ENCODE results near the gene GTF2F2.

Gene GTF2F2

GRCh38 chr13:45206340-45206739, 86.0 kb downstream of the GTF2F2 start:
- TF ChIP-seq GATA3 (IDR thresholded peaks at IDR 0.05; ENCODE audit: low read depth, low read length) (no peak), GATA2 (IDR thresholded peaks at IDR 0.05; ENCODE audit: low read depth, low read length) (no peak)

DNA sequence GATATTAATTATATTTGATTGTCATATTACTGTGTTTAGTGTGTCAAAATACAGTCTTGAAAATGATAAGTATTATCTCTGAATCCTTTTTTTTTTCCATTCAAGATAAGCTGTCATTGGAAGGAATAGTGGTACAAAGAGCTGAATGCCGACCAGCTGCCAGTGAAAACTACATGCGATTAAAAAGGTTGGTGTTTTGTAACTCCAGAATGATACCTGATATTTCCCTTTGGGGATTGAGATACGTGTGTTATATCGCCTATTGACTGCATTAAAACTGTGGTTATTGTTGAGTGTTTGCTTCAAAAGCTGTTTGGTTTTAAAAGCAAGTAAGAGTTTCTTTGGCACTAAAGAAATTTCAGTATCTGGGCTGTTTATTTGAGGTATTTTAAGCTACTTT, 87.0 kb downstream of the GTF2F2 start:
- TF ChIP-seq GATA2 (IDR thresholded peaks at IDR 0.05; ENCODE audit: low read depth, low read length) (no peak), GATA3 (IDR thresholded peaks at IDR 0.05; ENCODE audit: low read depth, low read length) (no peak)

GRCh38 chr13:45208132-45208531, 87.8 kb downstream of the GTF2F2 start:
- TF ChIP-seq GATA2 (IDR thresholded peaks at IDR 0.05; ENCODE audit: low read depth, low read length) (no peak), GATA3 (IDR thresholded peaks at IDR 0.05; ENCODE audit: low read depth, low read length) (no peak)

GRCh38 chr13:45209229-45209628, 88.9 kb downstream of the GTF2F2 start:
- no peak for TF ChIP-seq GATA2 (IDR thresholded peaks at IDR 0.05; ENCODE audit: low read depth, low read length)
- no peak for TF ChIP-seq GATA3 (IDR thresholded peaks at IDR 0.05; ENCODE audit: low read depth, low read length)

DNA sequence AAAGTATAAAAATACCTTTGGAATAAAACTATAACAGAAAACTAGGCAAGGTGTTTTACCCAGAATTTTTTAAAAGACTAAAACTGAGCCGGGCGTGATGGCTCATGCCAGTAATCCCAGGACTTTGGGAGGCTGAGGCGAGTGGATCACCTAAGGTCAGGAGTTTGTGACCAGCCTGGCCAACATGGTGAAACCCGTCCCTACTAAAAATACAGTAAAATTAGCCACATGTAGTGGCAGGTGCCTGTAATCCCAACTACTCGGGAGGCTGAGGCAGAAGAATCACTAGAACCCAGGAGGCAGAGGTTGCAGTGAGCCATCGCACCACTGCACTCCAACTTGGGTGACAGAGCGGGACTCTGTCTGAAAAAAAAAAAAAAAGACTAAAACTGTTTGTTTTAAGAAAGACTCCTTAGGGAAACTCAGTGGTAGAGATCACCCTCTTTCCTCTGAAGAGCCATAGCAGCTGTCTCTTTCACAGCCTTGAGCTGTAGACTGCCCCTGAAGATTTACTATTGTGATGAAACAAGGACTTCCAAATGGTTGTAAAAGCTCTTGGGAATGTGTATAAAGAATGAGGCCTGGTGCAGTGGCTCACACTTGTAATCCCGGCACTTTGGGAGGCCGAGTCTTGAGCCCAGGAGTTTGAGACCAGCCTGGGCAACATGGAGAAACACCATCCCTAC, 95.2 kb downstream of the GTF2F2 start:
- no peak for TF ChIP-seq GATA2 (IDR thresholded peaks at IDR 0.05; ENCODE audit: low read depth, low read length)
- TF ChIP-seq GATA3 (IDR thresholded peaks at IDR 0.05; ENCODE audit: low read depth, low read length) = no peak

- no peak for TF ChIP-seq GATA3 (IDR thresholded peaks at IDR 0.05; ENCODE audit: low read depth, low read length)
- no peak for TF ChIP-seq GATA2 (IDR thresholded peaks at IDR 0.05; ENCODE audit: low read depth, low read length)
Measured at GRCh38 chr13:45216193-45216592, 95.9 kb downstream of the GTF2F2 start.

- TF ChIP-seq GATA3 (IDR thresholded peaks at IDR 0.05; ENCODE audit: low read depth, low read length) (no peak), GATA2 (IDR thresholded peaks at IDR 0.05; ENCODE audit: low read depth, low read length) (no peak)
Measured at GRCh38 chr13:45218689-45219088, 98.4 kb downstream of the GTF2F2 start.

DNA sequence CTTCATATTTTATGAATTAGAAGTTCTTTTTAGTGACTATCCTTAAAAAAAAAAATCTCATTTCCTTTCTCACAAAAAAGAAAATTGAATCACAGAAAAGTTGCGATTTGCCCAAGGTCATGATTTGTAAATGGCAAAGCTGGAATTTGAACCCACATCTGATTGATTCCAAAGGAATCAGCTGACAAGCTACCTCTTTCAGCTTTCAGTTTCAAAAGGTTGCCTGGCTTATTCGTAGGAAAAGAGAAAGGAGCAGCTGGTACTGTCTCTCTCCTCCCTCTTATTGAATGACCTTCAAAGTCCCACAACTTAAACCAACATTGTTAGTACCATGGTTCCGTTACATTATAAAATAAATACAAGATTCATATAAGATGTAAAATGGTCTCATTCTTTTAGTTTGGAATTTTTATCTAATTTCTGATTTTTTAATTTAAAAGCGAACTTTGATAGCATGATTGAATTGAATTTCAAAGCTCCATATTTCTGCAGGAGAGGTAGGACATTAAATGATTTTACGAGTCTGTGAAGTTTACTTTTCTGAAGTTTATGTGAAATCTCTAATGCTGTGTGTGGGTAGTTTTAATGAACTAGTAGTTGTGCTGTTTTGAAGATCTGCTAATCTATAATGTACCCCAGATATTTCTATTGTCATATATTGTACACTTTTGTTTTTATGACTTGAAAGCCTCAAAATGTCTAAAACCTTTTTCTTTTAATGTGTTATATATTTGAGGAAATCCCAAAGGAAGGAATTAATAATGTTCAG, 99.0 kb downstream of the GTF2F2 start:
- TF ChIP-seq GATA2 (IDR thresholded peaks at IDR 0.05; ENCODE audit: low read depth, low read length) = no peak
- no peak for TF ChIP-seq GATA3 (IDR thresholded peaks at IDR 0.05; ENCODE audit: low read depth, low read length)

- no peak for TF ChIP-seq GATA3 (IDR thresholded peaks at IDR 0.05; ENCODE audit: low read depth, low read length)
- TF ChIP-seq GATA2 (IDR thresholded peaks at IDR 0.05; ENCODE audit: low read depth, low read length) = no peak
Measured at GRCh38 chr13:45219938-45220375, 99.6 kb downstream of the GTF2F2 start.

GRCh38 chr13:45220403-45220802, 100.1 kb downstream of the GTF2F2 start:
- TF ChIP-seq GATA3 (IDR thresholded peaks at IDR 0.05; ENCODE audit: low read depth, low read length) = no peak
- no peak for TF ChIP-seq GATA2 (IDR thresholded peaks at IDR 0.05; ENCODE audit: low read depth, low read length)

GRCh38 chr13:45222516-45222915, 102.2 kb downstream of the GTF2F2 start:
- TF ChIP-seq GATA3 (IDR thresholded peaks at IDR 0.05; ENCODE audit: low read depth, low read length) = no peak
- TF ChIP-seq GATA2 (IDR thresholded peaks at IDR 0.05; ENCODE audit: low read depth, low read length) = no peak

GRCh38 chr13:45222919-45223318, 102.6 kb downstream of the GTF2F2 start:
- TF ChIP-seq GATA2 (IDR thresholded peaks at IDR 0.05; ENCODE audit: low read depth, low read length) (no peak), GATA3 (IDR thresholded peaks at IDR 0.05; ENCODE audit: low read depth, low read length) (no peak)

DNA sequence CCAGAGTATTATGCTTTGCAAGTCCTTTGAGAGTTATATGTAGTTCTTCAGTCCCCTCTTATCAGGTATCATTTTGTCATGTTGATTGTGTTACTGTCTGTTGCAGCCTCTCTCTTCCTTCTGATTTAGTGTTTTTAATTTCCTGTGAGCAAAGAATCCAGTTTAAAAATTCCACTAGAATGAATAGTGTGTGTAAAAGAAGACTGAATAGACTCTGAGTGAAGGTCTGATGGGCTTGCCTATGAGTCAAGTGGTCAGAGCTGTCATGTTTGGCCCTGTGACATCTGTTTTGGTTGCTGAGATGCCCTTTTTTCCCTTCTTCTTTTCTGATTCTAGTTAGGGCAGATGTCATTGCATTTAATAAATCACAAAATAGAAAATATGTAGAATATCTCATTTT, 103.9 kb downstream of the GTF2F2 start:
- TF ChIP-seq GATA2 (IDR thresholded peaks at IDR 0.05; ENCODE audit: low read depth, low read length) = no peak
- no peak for TF ChIP-seq GATA3 (IDR thresholded peaks at IDR 0.05; ENCODE audit: low read depth, low read length)

- TF ChIP-seq GATA3 (IDR thresholded peaks at IDR 0.05; ENCODE audit: low read depth, low read length) = no peak
- TF ChIP-seq GATA2 (IDR thresholded peaks at IDR 0.05; ENCODE audit: low read depth, low read length) = no peak
Measured at GRCh38 chr13:45225370-45225769, 105.1 kb downstream of the GTF2F2 start.

DNA sequence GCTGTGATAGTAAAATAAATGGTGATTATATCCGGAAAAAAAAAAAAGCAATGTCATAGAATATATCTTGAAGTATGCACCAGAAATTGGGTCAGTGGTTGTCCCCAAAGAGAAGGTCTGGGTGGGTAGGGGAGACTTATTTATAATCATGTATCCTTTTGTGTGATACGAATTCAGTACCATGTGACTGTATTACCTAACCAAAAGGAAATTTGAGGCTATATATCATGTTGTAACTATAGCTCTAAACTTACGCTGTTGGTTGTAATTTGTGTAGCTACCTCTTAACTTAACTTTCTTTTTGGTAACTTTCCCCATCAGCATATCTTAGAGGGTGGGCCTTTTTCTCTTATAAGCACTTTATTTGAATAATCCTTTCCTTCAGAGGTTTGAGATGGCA, 105.7 kb downstream of the GTF2F2 start:
- TF ChIP-seq GATA2 (IDR thresholded peaks at IDR 0.05; ENCODE audit: low read depth, low read length) (no peak), GATA3 (IDR thresholded peaks at IDR 0.05; ENCODE audit: low read depth, low read length) (no peak)

Data from SH-SY5Y (cell line).